IPS-NIHi7 (cell line): ENCODE data around the gene IST1.

ENCODE experiments used
- DNase-seq: peaks from one replicate; pipeline ENCODE4 v3.0.0; 2012; ENCODE audit warnings: mixed read lengths; ENCODE audit errors: extremely low spot score

The IST1 gene

DNA sequence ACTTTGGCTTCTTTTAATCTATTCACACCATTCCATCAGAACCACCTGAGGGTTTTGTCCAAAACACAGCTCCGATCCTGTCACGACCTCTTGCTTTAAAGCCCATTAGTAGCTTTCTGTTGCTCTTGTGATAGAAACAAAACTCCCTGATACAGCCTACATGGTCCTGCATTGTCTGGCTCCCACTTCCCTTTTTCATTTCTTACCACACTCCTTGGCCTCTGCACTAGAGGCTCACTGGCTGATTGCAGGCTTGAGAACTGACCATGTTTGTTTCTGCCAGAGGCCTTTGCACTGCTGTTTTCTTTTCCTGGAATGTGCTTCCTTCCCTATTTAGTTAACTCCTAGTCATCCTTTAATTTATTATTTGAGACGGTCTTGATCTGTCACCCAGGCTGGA lies 23.7 kb downstream of the IST1 start:
- no peak for DNase-seq

DNA sequence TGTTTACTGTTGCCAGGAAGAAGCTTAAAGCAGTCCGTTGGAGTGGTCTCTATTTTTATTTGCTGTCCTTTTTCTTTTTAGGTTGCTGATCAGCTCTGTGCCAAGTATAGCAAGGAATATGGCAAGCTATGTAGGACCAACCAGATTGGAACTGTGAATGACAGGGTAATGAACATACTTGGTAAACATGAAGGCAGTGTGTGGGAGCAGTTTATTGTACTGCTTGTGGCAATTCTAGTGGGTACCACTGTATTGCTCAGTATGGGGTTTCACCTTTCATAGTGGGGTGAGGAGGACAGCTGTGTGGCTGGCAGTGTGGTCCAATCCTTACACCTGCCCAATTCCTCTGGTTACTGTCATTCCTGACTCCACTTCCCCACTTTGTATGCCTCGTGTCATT lies 25.3 kb downstream of the IST1 start:
- no peak for DNase-seq

DNA sequence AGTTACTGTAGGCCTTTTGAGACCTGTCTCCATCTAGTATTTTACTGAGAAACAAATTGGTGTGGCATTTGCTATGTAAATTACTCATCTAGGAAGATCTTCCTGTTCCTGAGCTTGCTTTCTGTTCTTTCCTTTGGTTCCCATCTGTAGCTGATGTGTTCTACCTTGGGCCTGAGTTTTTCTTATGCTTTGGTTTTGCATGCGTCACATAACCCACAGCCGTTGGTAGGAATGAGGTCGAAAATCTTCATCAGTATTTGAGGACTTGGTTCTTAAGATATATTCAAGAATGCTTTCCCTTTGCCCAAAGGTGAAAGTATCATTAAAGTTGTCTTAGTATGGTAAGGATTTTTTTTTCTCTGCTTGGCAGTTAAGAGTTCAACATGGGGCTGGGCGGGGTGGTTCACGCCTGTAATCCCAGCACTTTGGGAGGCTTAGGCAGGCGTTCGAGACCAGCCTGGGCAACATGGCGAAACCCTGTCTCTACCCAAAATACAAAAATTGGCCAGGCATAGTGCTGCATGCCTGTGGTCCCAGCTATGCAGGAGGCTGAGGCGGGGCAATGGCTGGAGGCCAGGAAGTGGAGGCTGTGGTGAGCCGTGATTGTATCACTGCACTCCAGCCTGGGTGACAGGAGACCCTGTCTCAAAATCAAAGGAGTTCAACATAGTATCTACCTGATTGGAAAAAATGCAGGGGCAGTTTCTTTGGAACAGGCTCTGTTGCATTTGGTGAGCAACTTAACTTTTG lies 28.8 kb downstream of the IST1 start:
- no peak for DNase-seq

DNA sequence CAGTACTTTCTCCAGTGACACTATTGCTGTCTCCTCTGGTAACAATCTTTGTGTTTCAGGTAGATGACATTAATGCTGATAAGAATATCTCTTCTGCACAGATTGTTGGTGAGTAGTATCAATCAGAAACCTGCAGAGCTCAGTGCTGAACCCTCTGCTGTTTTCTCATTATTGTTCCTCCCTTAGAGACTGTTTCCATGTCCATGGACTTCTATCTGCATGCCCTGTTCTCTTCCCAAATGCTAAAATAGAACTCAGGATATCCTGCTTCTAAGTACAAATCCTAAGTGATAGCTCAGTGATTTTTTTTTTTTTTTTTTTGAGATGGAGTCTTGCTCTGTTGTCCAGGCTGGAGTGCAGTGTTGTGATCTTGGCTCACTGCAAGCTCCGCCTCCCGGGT lies 29.4 kb downstream of the IST1 start:
- no peak for DNase-seq

DNA sequence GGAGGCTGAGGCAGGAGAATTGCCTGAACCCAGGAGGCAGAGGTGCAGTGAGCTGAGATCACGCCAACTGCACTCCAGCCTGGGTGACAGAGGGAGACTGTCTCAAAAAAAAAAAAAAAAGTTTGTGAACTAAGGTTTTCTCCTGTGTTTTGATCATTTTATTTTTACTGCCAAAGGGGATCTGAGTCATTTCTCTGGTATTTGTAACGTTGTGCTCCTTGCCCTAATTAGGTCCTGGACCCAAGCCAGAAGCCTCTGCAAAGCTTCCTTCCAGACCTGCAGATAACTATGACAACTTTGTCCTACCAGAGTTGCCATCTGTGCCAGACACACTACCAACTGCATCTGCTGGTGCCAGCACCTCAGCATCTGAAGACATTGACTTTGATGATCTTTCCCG lies 32.1 kb downstream of the IST1 start:
- no peak for DNase-seq

DNA sequence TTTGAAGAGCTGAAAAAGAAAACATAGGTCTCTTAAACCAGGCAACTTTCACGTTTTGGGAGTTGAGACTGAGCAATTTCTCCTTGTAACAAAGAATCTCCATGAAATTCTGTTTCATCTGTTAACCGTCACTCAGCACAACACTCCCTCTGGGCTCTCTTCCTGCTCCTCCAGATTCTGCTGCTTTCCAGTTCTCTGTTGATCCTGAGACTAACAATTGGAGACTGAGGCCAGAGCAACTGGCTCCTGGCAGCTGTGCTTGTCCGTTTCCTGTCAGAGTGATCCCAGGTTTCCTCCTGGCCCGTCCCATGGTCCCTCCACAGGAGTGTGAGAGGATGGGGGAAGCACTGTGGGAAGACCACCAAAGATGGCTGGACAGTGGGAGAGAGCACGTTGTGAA lies 32.5 kb downstream of the IST1 start:
- no peak for DNase-seq

DNA sequence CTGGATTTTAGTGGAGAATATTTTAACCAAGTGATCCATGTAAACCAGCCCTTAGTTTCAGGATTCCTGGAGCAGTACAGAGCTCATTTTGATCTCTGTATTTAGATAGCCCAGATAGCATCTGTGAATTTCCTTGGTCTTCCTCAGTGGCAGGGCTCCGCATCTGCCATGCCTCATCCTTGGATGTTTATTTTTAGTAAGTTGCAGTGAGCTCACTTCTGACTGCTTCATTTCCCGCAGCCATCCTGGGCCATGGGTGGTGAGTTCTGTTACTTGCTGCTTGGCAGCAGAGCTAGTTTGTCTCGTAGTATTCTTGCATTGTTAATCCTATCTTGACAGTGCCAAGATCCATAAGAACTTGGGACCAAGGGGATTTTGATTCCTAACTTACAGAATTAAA lies 33.7 kb downstream of the IST1 start:
- no peak for DNase-seq

DNA sequence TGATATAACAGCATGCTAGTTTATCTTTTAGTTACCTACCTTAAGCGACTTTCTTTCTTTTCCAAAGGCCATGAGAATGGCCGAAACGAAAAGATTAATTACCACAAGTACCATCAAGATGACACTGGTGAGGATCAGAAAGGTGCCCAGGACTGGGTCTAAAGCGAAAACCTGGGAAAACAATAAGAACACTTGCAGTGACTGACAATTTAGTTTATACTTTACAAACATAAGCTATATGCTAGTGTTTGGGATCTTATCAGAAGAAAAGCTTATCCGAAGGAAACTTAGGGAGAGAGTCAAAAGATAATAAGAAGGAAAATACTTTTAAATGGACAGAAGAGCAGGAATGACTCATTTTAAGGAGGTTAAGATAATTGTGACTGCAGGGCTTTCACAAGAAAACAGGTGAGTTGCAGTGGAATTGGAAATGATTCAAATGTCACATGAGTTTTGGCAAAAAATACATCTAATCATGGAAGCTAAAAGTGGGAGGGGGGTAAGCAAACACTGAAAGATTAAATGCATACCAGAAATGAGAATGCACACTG lies 34.8 kb downstream of the IST1 start:
- no peak for DNase-seq

DNA sequence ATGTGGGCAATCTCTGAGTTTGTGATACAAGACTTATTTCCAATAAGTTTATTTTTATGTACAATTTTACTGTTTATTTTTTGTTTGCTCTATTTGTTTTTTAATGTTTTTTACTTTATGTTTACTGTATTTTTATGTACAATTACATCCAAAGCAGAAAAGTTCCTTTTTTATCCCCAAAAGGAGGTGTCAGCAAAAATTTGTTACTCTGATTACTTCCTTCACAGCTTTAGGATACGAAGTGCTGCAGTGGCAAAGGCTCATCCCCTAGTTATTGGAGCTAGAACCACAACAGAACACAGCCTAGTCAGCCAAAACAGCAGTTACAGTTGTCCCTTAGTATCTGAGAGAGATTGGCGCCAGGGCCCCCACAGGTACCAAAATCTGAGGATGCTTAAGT lies 35.7 kb downstream of the IST1 start:
- DNase-seq: no peak

DNA sequence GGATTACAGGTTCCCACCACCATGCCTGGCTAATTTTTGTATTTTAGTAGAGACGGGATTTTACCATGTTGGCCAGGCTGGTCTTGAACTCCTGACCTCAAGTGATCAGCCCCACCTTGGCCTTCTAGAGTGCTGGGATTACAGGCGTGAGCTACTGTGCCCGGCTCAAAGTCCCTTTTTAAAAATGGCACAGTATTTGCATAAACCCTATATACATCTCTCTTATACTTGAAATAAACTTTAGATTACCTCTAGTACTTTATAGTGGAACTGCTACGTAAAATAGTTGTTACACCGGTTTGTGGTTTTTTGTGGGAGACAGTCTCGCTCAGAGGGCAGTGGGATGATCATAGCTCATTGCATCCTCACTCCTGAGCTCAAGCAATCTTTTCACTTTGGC lies 36.3 kb downstream of the IST1 start:
- no peak for DNase-seq

DNA sequence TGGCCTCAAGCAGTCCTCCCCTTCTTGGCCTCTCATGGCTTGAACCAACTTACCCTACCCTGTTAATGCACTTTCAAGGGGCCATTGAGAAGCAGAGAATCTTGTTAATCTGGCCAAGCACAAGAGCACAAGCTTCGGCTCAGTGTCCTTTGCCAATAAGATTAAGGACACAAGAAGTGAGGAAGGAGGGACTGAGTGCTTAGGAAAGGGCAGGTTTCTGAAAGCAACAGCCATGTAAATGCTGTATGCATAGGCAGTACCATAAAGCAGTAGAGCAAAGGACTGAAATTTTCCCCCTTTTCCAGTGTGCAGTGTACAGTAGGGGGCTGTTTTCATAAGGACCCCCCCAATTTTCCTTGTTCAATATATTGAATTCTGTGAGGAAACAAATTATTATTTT lies 37.7 kb downstream of the IST1 start:
- DNase-seq: no peak

DNA sequence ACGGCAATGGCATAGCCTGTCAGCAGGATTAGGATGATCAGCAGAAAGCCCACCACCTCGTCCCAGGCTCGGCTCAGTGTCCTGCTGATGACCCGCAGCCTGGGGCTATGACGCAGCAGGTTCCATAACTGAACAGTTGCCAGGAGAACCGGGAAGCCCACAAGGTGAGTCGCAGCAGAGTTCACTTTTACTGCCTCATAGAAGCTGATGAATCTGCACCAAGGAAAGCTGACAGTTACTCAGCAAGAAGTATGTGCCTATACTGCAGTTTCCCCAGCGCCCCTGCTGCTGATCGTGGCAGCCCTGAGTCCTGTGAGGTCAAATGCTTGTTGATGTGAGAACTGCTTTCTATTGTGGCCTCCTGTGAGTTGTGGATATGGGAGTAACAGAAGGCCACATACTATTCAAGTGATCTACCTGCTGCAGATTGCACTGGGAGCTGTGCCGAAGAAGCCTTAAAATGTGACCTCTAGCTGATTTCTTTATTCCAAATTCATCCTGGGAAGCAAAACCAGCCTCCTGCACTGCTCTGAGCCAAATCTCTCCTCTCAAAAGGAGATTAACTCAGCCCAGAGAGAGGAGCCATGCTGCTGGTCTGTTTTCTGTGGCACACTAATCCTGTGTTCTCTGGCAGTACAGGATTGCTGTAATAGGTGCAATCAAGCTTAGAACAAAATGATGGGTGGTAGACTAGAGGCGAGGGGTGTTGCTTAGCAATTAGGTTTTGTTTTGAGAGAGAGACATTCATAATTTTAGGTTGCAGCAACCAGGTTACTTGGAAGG lies 38.8 kb downstream of the IST1 start:
- DNase-seq: no peak

DNA sequence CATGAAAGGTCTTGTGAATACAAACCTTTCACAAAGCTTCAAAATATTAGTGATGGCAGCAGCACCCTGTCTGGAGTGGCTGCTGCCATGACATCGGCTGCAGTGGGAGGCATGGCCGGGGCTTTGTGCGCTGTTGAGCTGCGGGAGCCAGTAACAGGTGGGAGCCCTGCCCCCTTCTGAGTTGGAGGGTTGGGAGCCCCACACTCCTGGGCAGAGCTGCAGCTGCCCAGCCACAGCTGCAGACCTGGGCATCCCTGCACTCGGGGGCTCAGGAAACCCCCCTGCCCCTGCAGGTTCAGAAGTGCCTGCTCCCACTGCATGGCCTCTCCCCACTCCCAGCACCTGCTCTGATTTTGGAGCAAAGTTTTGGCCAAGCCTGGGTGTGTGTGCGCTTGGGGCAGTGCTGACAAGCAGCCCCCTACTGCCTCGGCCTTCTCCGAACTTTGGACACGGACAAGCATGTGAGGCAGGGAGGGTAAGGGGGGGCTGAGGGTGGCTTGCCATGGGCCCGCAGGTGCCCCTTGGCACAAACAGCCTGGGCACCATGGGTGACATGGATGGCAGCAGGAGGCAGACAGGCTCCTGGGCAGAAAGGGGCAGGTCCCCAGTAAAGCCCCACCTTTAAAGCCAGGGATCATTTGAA lies 42.7 kb downstream of the IST1 start:
- no peak for DNase-seq

DNA sequence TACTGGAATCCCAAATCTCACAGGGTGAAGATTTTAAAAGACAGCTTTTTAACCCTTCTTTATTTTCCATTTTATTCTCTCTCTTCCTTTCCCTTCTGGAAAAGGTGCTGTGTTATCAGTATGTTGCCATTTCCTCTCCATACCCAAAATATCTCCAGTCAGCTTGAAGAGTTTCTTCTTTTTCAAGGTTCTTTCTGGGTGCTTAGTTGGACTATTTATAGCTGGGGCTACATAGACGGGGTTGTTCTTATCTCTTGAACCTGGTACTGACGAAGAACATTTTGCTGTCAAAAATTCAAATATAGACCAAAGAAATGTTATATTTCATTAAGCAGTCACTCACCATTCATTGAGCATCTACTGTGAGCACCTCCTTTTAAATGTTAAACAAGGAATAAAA lies 48.6 kb downstream of the IST1 start:
- no peak for DNase-seq

DNA sequence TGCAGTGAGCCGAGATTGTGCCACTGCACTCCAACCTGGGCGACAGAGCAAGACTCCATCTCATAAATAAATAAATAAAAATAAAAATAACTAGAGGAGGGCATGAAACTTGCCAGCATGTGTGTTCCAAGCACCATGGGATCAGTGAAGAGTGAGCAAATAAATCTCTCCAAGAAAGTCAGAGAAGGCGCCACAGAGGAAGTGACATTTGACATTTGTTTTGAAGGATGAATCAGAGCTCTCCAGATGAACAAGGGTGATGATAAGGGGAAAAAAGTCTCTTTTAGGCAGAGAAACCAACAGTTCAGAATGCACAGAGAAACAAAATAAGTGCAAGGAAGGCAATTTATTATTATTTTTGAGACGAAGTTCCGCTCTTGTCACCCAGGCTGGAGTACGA lies 50.3 kb downstream of the IST1 start:
- no peak for DNase-seq

DNA sequence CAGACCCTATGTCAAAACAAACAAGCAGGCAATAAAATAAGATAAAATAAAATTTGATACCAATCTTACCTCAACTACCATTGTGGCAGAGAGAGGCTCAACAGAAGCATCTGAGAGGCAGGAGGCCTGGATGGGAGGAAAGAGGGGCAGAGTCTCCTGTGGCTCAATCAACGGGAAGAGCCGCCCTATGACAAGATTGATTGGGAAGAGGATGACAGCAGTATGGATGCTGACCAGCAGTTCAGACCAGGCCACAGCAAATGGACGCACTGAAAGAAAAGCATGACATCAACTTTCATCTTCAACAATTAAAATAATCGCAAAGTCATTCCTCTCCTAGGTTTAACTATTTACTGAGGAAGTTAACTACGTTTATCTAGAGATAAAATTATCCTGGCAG lies 57.5 kb downstream of the IST1 start:
- DNase-seq: no peak

DNA sequence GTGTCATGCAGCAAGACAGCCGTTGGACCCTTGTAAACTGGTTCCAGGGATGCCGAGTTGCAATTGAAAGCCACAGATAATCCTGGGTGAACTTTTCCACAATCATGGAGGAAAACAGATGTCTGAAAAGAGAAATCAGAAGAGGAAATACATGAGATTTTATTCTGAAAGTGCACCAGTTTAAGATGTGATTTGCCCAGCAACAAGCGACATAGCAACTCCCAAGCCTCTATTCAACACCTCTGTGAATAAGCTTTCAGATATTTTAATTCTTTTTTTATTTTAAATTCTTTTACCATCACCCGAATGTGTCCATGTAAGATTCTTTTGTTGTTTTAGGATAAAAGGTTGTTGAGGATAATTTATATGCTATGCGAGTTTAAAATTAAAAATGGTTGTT lies 58.8 kb downstream of the IST1 start:
- no peak for DNase-seq

DNA sequence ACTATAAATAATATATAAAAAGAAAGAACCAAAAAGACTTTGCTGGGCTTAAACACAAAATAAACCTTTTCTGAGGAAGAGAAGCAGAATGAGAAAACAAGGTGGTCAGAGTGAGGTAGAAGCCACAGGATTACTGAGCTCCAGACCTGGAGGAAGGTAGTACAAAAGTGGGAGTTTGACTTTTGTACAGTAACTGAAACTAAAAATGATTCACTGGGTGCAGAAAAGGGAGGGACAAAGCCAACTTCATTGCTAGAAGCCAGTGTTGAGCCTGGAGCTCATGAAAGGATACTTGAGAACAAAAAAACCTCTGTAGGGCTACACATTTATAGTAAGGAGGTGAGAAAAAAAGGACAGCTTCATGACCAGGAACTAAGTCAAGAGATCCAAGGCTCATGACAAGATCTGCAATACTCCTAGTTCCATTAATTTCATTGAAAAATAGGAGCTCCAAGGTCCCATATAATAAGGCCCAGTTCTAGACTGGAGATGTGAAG lies 59.4 kb downstream of the IST1 start:
- no peak for DNase-seq

DNA sequence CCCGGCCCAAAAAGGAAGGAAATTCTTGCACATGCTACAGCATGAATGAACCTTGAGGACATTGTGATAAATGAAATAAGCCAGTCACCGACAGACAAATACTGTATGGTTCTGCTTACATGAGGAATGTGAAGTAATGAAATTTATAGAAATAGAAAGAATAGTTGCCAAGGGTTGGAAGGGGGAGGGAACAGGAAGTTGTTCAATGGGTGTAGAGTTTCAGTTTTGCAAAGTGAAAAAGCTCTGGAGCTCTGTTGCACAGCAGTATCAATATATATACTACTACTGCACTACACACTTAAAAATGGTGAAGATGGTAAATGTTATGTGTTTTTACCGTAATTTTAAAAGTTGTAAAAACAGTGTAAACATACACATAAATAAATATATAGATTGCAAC lies 61.2 kb downstream of the IST1 start:
- no peak for DNase-seq

DNA sequence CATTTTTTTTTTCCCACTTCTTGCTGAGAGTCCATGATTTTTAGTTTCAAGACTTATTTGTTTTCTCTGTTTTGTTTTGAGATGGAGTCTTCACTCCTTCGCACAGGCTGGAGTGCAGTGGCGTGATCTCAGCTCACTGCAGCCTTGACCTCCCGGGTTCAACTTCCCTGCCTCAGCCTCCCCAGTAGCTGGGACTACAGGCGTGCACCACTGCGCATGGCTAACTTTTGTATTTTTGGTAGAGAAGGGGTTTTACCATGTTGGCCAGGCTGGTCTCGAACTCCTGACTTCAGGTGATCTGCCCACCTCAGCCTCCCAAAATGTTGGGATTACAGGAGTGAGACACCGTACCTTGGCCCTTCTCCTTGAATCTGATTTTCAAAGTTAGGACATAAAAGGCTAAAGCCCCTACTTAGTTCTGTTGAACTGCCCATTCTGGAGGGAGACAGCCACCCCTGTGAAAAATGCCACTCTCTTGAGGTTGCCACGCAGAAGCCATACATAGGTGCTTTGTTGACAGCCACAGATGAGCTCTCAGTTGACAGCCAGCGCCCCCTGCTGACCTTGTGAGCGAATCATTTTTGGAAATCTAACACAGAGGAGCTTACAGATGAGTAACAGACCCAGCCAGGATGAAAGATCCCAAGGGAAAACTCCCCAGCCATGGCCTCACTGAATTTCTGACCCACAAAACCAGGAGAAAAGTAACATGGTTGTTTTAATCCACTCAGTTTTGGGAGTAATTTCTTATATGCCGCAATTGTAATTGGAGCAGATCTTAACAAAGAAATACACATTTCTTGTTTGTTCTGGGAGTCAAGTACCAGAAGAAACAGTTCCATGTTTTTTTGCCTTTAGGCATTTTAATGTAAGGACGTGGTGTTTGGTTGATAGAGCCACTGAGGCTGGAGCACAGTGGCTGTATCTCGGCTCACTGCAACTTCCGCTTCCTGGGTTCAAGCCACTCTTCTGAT lies 66.0 kb downstream of the IST1 start:
- peak; percentile 83 for DNase-seq

DNA sequence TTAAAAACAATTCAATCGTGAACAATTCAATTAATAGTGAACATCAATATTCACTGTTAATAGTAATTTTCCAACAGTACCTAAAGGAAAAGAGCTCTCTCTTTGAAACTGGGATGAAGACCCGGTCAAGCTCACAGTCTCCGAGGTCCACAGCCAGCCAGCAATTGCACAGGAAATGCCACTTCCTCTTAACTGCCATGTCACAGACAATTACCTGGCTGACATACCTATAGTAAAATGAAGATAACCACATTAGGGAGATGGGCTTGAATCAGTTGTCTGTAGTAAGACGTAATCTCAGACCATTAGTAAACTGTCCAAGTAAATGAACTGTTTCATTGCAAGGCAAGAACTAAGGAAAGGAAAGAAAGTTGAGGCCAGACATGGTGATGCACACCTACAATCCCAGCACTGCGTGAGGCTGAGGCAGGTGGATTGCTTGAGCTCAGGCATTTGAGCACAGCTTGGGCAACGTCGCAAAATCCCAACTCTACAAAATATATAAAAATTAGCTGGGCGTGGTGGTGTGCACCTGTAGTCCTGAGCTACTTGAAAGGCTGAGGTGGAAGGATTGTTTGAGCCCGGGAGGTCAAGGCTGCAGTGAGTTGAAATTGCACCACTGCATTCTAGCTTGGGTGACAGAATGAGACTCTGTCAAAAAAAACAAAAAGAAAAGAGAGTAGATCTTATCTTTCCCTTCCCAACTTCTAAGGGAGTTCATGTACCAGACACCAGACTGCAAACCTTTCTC lies 68.0 kb downstream of the IST1 start:
- DNase-seq: no peak
